ENCODE results near the gene NTN1. TPM values are rescaled to one million over a fixed set of nuclear protein-coding genes. Genes with fewer than 3 reads are reported as not detected.

The NTN1 gene
- total and polyA plus RNA-seq, 2 experiments from 2014 or later: 0.42 to 2.1 TPM

DNA sequence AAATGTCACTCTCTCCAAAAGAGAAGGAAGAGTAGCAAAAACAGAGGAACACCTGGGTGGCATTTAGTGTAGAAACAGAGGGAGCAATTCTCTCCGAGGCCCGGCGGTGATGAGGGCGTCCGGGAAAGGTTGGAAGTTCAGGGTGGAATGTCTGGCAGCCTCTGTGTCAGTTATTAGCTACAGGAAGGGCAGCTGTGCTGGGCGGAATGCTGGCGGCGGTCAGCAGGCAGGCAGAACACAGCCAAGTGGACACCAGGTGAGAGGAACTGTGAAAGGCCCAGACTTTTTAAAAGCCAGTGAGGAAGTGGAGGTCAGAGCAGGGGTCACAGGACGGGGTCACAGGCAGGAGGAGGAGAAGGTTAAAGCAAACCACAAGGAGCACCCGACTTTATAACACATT is 238.1 kb downstream of the NTN1 start:
- no peaks in the 10 kb centered on the region for H4K20me1 ChIP-seq (ENCODE audit: insufficient read depth, poor library complexity, severe bottlenecking)
- no peaks in the 10 kb centered on the region for H3K36me3 ChIP-seq (replicated peaks; ENCODE audit: insufficient read depth, low read depth)
- H3K4me3 ChIP-seq: no peak overlapping the region
- no peaks in the 10 kb centered on the region for H3K27me3 ChIP-seq
- H3K79me2 ChIP-seq: no peaks in the 10 kb centered on the region
- H2AFZ ChIP-seq: no peak overlapping the region
- no peaks in the 10 kb centered on the region for H3K9me2 ChIP-seq (replicated peaks; ENCODE audit: insufficient read depth)
- no peak for DNase-seq (ENCODE audit: low spot score)
- H3K9me3 ChIP-seq (ENCODE audit: low read depth): no peaks in the 10 kb centered on the region
- H3K4me2 ChIP-seq: no peak overlapping the region
- WGBS (ENCODE audit: low lambda C conversion rate, missing lambda C conversion rate): 57% methylated on average over 10 of the region's 10 CpGs
- H3K27ac ChIP-seq: no peak overlapping the region
- no peak for TF ChIP-seq EZH2phosphoT487 (IDR thresholded peaks at IDR 0.05; ENCODE audit: low read depth, severe bottlenecking, unreplicated experiment)
- no peak for TF ChIP-seq CTCF (IDR thresholded peaks at IDR 0.05; ENCODE audit: poor library complexity)
- no peak for TF ChIP-seq EZH2 (IDR thresholded peaks at IDR 0.05; ENCODE audit: borderline replicate concordance)
- peaks cover 25% of the 10 kb centered on the region for H3K4me1 ChIP-seq (ENCODE audit: insufficient read depth)

- peak overlapping the region; percentile 68 for H3K27ac ChIP-seq
These were observed 240.0 kb downstream of the NTN1 start for GRCh38 chr17:9261081-9262012.

GRCh38 chr17:9266031-9266680 is 244.8 kb downstream of the NTN1 start:
- Histone ChIP-seq H3K4me1 (ENCODE audit: insufficient read depth) (peaks cover 3% of the 10 kb centered on the region), H3K9me3 (ENCODE audit: low read depth) (no peaks in the 10 kb centered on the region), H2AFZ (no peak overlapping the region), H4K20me1 (ENCODE audit: insufficient read depth, poor library complexity, severe bottlenecking) (no peaks in the 10 kb centered on the region), H3K79me2 (no peaks in the 10 kb centered on the region), H3K9me2 (replicated peaks; ENCODE audit: insufficient read depth) (no peaks in the 10 kb centered on the region), H3K27ac (no peak overlapping the region), H3K4me2 (no peak overlapping the region), H3K36me3 (replicated peaks; ENCODE audit: insufficient read depth, low read depth) (no peaks in the 10 kb centered on the region), H3K27me3 (no peaks in the 10 kb centered on the region), H3K4me3 (no peak overlapping the region)
- TF ChIP-seq EZH2 (IDR thresholded peaks at IDR 0.05; ENCODE audit: borderline replicate concordance): no peak
- no peak for TF ChIP-seq CTCF (IDR thresholded peaks at IDR 0.05; ENCODE audit: poor library complexity)
- TF ChIP-seq EZH2phosphoT487 (IDR thresholded peaks at IDR 0.05; ENCODE audit: low read depth, severe bottlenecking, unreplicated experiment): no peak
- DNase-seq (ENCODE audit: low spot score): no peak
- 93% methylated on average over 14 of the region's 14 CpGs for WGBS (ENCODE audit: low lambda C conversion rate, missing lambda C conversion rate)

More at GRCh38 chr17:9261081-9262012, 240.0 kb downstream of the NTN1 start:
- Histone ChIP-seq H3K36me3 (replicated peaks; ENCODE audit: insufficient read depth, low read depth) (no peaks in the 10 kb centered on the region), H3K4me1 (ENCODE audit: insufficient read depth) (peaks cover 25% of the 10 kb centered on the region), H3K79me2 (no peaks in the 10 kb centered on the region), H3K4me2 (no peak overlapping the region), H3K4me3 (no peak overlapping the region), H2AFZ (no peak overlapping the region), H3K27me3 (no peaks in the 10 kb centered on the region), H3K9me3 (ENCODE audit: low read depth) (no peaks in the 10 kb centered on the region), H4K20me1 (ENCODE audit: insufficient read depth, poor library complexity, severe bottlenecking) (no peaks in the 10 kb centered on the region), H3K9me2 (replicated peaks; ENCODE audit: insufficient read depth) (no peaks in the 10 kb centered on the region)
- no peak for DNase-seq (ENCODE audit: low spot score)
- TF ChIP-seq EZH2phosphoT487 (IDR thresholded peaks at IDR 0.05; ENCODE audit: low read depth, severe bottlenecking, unreplicated experiment) (no peak), EZH2 (IDR thresholded peaks at IDR 0.05; ENCODE audit: borderline replicate concordance) (no peak), CTCF (IDR thresholded peaks at IDR 0.05; ENCODE audit: poor library complexity) (no peak)
- 78% methylated on average over 24 of the region's 24 CpGs for WGBS (ENCODE audit: low lambda C conversion rate, missing lambda C conversion rate)

Measured in hepatocyte (in vitro differentiated cells).